MG63 (cell line): ENCODE data around the gene TMEM207. TPM values are rescaled to one million over a fixed set of nuclear protein-coding genes. Genes with fewer than 3 reads are reported as not detected.

Experiments used
- DNase-seq: peaks from one replicate; pipeline ENCODE4 v3.0.0-alpha.2; 2020
- H3K27me3 ChIP-seq: fragments of 250-450 bp; sonication (Bioruptor Pico); 2 replicates; pipeline ENCODE4 v1.5.1; 2020; ENCODE audit warnings: mild to moderate bottlenecking, moderate library complexity
- H3K36me3 ChIP-seq: fragments of 250-450 bp; sonication (Bioruptor Pico); 2 replicates; pipeline ENCODE4 v1.5.1; 2020; ENCODE audit warnings: mild to moderate bottlenecking, moderate library complexity
- H3K4me3 ChIP-seq: fragments of 250-450 bp; sonication (Bioruptor Pico); 2 replicates; pipeline ENCODE4 v1.5.1; 2020; ENCODE audit warnings: mild to moderate bottlenecking, moderate library complexity
- H3K9me3 ChIP-seq: fragments of 250-450 bp; sonication (Bioruptor Pico); 2 replicates; pipeline ENCODE4 v1.5.1; 2020; ENCODE audit warnings: mild to moderate bottlenecking, moderate library complexity
- total RNA-seq: library from RNA; depleted of rRNA; stranded (reverse); fragments of >200 nt; shearing (Covaris generic); gene quantifications from 2 replicates; pipeline ENCODE4 v1.2.3, GENCODE V29; 2014; ENCODE audit warnings: low replicate concordance

Gene TMEM207
- total RNA-seq, 1 experiment from 2014 or later, result not detected

DNA sequence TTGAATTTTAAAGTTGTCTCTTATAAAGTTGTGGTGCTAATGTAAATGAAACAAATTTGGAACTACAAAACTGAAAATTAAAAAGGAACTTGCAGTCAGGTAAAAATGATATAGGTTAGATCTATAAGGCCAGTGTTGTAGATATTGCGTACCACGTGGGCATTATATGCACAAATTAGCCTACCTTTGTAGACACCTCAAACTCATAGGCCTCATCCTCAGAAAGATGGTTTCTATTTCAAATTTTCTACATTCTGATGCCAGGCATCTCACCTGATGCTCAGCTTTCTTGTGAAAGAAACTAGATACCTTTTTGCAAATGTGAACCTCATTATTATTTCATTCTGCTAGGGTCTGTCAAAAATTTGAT lies 25.6 kb downstream of the TMEM207 start:
- no peak for DNase-seq
- no peak overlapping the region for H3K4me3 ChIP-seq
- H3K9me3 ChIP-seq, result no peaks in the 10 kb centered on the region
- no peaks in the 10 kb centered on the region for H3K27me3 ChIP-seq
- no peaks in the 10 kb centered on the region for H3K36me3 ChIP-seq

DNA sequence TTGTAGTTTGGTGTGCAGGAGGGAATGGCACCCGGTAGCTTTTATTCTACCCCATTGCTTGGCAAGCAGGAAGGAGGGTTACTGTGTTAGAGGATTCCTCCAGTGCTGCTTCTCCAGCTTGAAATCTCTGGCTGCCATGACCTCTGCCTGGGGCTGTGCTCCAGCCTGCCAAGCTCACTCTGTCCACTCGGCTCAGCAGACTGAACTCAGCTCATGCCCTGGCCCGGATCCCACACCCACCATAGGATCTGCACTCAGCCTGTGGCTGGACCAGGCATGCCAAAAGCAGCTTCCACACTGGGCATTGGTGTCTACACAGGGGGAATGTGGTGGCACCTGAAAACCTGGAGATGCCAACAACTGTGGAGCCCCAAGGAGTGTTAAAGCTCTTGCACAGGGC lies 35.4 kb downstream of the TMEM207 start:
- DNase-seq, result peak; percentile 32
- H3K27me3 ChIP-seq, result no peaks in the 10 kb centered on the region
- H3K36me3 ChIP-seq, result no peaks in the 10 kb centered on the region
- no peak overlapping the region for H3K4me3 ChIP-seq
- no peaks in the 10 kb centered on the region for H3K9me3 ChIP-seq

GRCh38 chr3:190404715-190405114 lies 45.0 kb downstream of the TMEM207 start:
- Histone ChIP-seq H3K4me3 (no peak overlapping the region), H3K36me3 (no peaks in the 10 kb centered on the region), H3K27me3 (no peaks in the 10 kb centered on the region), H3K9me3 (no peaks in the 10 kb centered on the region)
- DNase-seq, result no peak

DNA sequence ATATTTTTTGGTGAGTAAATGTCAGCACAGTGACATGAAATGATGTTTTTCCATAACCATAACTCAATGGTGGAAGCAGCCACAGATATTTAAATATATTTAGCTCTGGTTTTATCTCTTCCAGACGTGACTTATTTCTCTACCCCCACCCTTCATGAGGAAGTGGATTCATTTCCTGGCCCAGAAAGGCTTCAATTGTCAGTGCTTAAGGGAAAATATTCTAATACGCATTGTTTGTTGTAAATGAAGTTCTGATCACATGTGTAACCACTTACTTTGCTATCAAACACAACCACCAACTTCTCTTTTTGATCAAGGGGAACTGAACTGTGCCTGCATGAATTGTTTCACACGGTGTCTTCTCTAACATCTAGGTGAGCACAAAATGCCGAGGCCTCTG lies 47.7 kb downstream of the TMEM207 start:
- no peak for DNase-seq
- Histone ChIP-seq H3K27me3 (no peaks in the 10 kb centered on the region), H3K36me3 (no peaks in the 10 kb centered on the region), H3K4me3 (no peak overlapping the region), H3K9me3 (no peaks in the 10 kb centered on the region)

DNA sequence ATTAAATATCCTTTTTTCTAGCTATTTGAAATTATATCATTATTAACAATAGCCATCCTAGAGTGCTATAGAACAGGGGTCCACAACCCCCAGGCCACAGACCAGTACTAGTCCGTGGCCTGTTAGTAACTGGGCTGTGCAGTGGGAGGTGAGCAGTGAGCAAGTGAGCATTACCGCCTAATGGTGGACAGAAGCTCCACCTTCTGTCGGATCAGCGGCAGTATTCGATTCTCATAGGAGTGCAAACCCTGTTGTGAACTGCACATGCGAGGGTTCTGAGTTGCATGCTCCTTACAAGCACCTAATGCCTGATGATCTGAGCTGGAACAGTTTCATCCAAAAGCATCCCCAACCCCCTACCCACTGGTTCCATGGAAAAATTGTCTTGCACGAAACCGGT lies 50.0 kb downstream of the TMEM207 start:
- no peak for DNase-seq
- no peaks in the 10 kb centered on the region for H3K27me3 ChIP-seq
- no peaks in the 10 kb centered on the region for H3K9me3 ChIP-seq
- H3K4me3 ChIP-seq, result no peak overlapping the region
- H3K36me3 ChIP-seq, result no peaks in the 10 kb centered on the region

DNA sequence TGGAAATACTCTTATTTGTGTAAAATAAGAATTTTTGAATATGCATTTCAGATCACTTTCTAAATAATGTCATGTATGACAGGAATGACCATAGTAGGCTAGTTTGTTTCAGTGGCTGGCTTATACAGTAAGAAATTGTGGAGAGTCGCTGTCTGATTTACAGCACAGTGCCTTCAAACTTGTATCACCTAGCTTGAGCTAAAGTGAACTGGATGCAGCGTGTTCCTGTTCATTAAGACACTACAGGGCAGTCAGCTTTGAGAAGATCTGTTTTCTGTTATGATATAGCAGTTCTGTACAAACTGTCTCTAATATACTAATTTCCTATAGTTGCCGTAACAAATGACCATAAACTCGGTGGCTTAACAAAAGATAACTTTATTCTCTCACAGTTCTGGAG lies 51.8 kb downstream of the TMEM207 start:
- H3K36me3 ChIP-seq, result no peaks in the 10 kb centered on the region
- no peak overlapping the region for H3K4me3 ChIP-seq
- no peaks in the 10 kb centered on the region for H3K27me3 ChIP-seq
- no peak for DNase-seq
- no peaks in the 10 kb centered on the region for H3K9me3 ChIP-seq

- Histone ChIP-seq H3K4me3 (no peak overlapping the region), H3K27me3 (no peaks in the 10 kb centered on the region), H3K36me3 (no peaks in the 10 kb centered on the region), H3K9me3 (no peaks in the 10 kb centered on the region)
- DNase-seq, result no peak
Observed at GRCh38 chr3:190396001-190396400, 53.7 kb downstream of the TMEM207 start.

DNA sequence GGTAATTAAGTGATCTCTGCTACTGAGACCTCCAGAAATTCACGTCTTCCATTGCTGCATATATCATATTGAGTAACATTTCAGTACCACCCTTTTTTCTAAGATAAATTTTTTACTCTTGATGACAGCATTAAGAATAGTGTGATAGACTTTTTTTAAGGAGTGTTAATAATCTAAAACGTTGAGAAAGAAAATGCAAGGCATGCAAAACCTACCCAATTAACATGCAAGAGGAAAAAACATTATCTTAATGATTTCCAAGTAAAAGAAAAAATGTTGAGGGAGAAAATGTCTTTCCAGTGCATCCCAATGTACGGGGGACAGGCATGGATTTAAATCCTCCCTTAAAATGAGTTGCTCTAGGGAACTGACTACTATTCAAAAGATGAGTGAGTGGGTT lies 61.0 kb downstream of the TMEM207 start:
- Histone ChIP-seq H3K27me3 (no peaks in the 10 kb centered on the region), H3K4me3 (no peak overlapping the region), H3K36me3 (no peaks in the 10 kb centered on the region), H3K9me3 (no peaks in the 10 kb centered on the region)
- DNase-seq, result no peak

DNA sequence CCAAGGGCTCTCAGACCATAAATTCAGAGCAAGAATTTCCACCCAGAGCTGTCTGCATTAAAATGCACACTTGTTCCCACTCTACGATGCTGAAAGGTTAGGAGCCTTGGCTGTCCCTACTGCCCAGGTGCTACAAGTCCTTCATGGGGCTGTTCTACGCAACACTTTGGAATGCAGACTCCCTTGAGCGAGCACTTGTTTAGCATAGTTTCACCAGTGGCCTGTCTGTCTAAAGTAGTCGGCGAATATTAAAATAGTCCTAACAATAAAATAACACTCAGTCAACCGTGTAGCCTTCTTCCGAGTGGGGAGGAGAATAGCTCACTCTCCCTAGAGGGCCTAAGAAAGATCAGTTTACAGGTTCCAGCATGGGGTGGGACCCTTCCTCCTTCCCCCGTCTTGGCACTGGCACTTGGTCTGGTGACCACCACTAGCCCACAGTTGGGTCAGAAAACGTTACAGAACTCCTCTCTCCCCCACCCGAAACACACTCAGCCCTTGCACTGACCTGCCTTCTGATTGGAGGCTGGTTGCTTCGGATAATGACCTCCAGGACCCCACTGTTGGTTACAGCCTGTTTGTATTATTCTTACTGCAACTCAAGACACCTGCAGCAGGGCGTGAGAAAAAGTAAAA lies 62.0 kb downstream of the TMEM207 start, which contains the start of gene CLDN16:
Gene CLDN16, plus strand, starts transcription at position 586 of the 636 bp plus-strand sequence. CDS start 167 bp downstream, outside the sequence.
- DNase-seq, result no peak
- no peak within 1 kb of the TSS for H3K4me3 ChIP-seq
- H3K36me3 ChIP-seq, result no peaks in the 10 kb centered on the region
- no peaks in the 10 kb centered on the region for H3K9me3 ChIP-seq
- H3K27me3 ChIP-seq, result no peaks in the 10 kb centered on the region

DNA sequence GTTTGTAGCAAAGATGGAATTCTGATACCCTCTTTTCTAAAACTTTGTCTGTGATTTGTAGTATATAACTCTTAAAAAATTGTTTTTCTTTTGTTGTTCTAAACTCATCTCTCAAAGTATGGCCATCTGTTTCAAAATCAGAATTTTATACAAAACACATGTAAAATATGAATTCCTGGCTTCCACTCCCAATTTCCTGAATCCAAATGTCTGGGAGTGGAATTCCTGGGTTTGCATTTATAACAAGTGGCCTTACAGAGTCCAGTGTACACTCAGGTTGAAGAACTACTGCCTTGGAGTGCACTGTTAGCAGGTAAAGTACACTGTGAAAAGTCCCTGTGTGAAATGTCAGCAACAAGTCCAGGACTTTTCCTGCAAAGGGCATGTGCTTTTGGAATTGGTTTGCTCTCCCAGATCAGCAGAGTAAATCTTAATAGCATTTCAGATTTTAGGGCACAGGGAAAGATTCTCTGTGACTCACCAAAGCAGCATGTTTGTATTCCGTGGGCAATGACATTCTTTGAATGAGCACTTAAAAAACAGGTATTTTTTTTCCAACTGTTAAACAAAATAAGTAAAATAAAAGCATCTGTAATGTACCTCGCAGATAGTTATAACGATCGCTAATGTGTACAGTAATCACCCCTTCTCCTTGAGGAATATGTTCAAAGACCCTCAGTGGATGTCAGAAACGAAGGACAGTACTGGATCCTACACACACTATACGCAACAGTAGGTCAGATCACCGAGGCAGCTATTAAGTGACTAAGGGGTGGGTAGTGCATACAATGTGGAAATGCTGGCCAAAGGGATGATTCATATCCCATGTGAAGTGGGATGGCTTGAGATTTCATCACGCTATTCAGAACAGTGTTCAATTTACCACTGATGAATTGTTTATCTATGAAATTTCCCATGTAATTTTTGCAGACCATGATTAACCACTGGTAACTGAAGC lies 63.7 kb downstream of the TMEM207 start:
- Histone ChIP-seq H3K36me3 (no peaks in the 10 kb centered on the region), H3K4me3 (no peak overlapping the region), H3K27me3 (no peaks in the 10 kb centered on the region), H3K9me3 (no peaks in the 10 kb centered on the region)
- DNase-seq, result peak; percentile 87

GRCh38 chr3:190384309-190384756 lies 65.4 kb downstream of the TMEM207 start:
- Histone ChIP-seq H3K4me3 (no peak overlapping the region), H3K27me3 (no peaks in the 10 kb centered on the region), H3K36me3 (no peaks in the 10 kb centered on the region), H3K9me3 (no peaks in the 10 kb centered on the region)
- DNase-seq, result peak; percentile 13

DNA sequence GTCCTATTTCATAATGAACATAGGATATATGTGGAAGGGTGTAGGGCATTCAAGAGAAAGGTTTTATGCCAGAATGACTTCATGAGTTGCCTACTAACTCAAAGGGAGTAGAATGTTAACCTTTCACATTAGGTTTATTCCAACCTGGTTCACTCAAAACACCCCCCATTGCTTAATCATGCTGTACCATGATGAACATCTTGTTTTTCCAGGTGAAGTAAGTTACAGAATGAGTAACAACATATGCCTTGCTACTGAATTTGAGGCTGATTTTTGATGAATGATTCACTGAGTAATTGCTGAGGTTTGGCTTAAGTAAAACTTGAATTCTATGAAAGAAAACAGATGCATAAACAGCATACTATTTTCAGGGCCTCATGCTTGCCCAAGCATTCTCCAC lies 67.6 kb downstream of the TMEM207 start:
- Histone ChIP-seq H3K27me3 (no peaks in the 10 kb centered on the region), H3K36me3 (no peaks in the 10 kb centered on the region), H3K9me3 (no peaks in the 10 kb centered on the region), H3K4me3 (no peak overlapping the region)
- no peak for DNase-seq

- H3K36me3 ChIP-seq, result no peaks in the 10 kb centered on the region
- no peaks in the 10 kb centered on the region for H3K9me3 ChIP-seq
- peak; percentile 32 for DNase-seq
- no peaks in the 10 kb centered on the region for H3K27me3 ChIP-seq
- H3K4me3 ChIP-seq, result no peak overlapping the region
Observed at GRCh38 chr3:190381441-190381840, 68.3 kb downstream of the TMEM207 start.

DNA sequence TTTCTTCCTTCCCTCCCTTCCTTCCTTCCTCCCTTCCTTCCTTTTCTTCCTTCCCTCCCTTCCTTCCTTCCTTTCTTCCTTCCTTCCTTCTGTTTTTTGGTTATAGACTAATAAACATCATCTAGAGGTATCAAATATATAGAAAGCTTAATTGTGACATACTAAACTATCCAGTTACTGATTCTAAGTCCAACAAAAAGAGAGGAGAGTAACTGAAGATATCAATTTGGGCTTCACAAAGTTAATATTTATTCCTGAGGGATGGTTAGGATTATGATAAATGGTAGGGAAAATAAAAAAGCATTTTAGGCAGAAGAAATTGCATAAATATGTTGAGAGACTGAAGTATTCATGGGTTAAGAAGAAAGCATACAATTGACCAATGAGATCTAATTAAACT lies 69.5 kb downstream of the TMEM207 start:
- Histone ChIP-seq H3K9me3 (no peaks in the 10 kb centered on the region), H3K4me3 (no peak overlapping the region), H3K36me3 (no peaks in the 10 kb centered on the region), H3K27me3 (no peaks in the 10 kb centered on the region)
- DNase-seq, result no peak
